ENCODE data around the gene KRTAP3-1.
"Not testable (repeated sequence)": the region's sequence is repeated elsewhere in the genome, so short reads cannot be mapped to it uniquely, and the experiment has no call there.

Gene KRTAP3-1

GRCh38 chr17:41015454-41015853 lies 6.5 kb upstream of the KRTAP3-1 start:
- no peak for DNase-seq (ENCODE audit: low read depth)

GRCh38 chr17:41013606-41014005 lies 4.7 kb upstream of the KRTAP3-1 start:
- DNase-seq (ENCODE audit: low read depth) = no peak

- DNase-seq (ENCODE audit: low read depth) = no peak
Observed at GRCh38 chr17:41013181-41013580, 4.3 kb upstream of the KRTAP3-1 start.

- DNase-seq (ENCODE audit: low read depth) = no peak
Observed at GRCh38 chr17:41012326-41013120, 3.6 kb upstream of the KRTAP3-1 start.

GRCh38 chr17:41010441-41010840 lies 1.5 kb upstream of the KRTAP3-1 start:
- no peak for DNase-seq (ENCODE audit: low read depth)

- DNase-seq (ENCODE audit: low read depth) = no peak
Observed at GRCh38 chr17:41009936-41010335, 1.0 kb upstream of the KRTAP3-1 start.

GRCh38 chr17:41009301-41009760 lies 403 bp upstream of the KRTAP3-1 start:
- no peak for DNase-seq (ENCODE audit: low read depth)

GRCh38 chr17:41004397-41004796 lies 4.5 kb downstream of the KRTAP3-1 start:
- no peak for DNase-seq (ENCODE audit: low read depth)

- no peak for DNase-seq (ENCODE audit: low read depth)
Observed at GRCh38 chr17:41003926-41004325, 5.0 kb downstream of the KRTAP3-1 start.

- no peak for DNase-seq (ENCODE audit: low read depth)
Observed at GRCh38 chr17:41002814-41003213, 6.1 kb downstream of the KRTAP3-1 start.

- DNase-seq (ENCODE audit: low read depth) = no peak
Observed at GRCh38 chr17:41001795-41002194, 7.1 kb downstream of the KRTAP3-1 start.

- DNase-seq (ENCODE audit: low read depth) = not testable (repeated sequence)
Observed at GRCh38 chr17:40999563-40999962, 9.4 kb downstream of the KRTAP3-1 start, which contains the start of gene KRTAP3-2. TSS of gene KRTAP3-2 (minus strand) at chr17:40999906. CDS start at chr17:40999853, 53 bp downstream.

GRCh38 chr17:40997361-40997760 lies 11.6 kb downstream of the KRTAP3-1 start:
- DNase-seq (ENCODE audit: low read depth) = no peak

GRCh38 chr17:40996829-40997228 lies 12.1 kb downstream of the KRTAP3-1 start:
- DNase-seq (ENCODE audit: low read depth) = no peak

- no peak for DNase-seq (ENCODE audit: low read depth)
Observed at GRCh38 chr17:40995116-40995515, 13.8 kb downstream of the KRTAP3-1 start.

- DNase-seq (ENCODE audit: low read depth) = no peak
Observed at GRCh38 chr17:40993839-40994238, 15.1 kb downstream of the KRTAP3-1 start, which contains the start of gene KRTAP3-3. TSS of gene KRTAP3-3 (minus strand) at chr17:40994164. CDS start at chr17:40994097, 67 bp downstream.

GRCh38 chr17:40993084-40993483 lies 15.8 kb downstream of the KRTAP3-1 start:
- DNase-seq (ENCODE audit: low read depth) = no peak

GRCh38 chr17:40992666-40993065 lies 16.3 kb downstream of the KRTAP3-1 start:
- DNase-seq (ENCODE audit: low read depth) = no peak

- no peak for DNase-seq (ENCODE audit: low read depth)
Observed at GRCh38 chr17:40986920-40987319, 22.0 kb downstream of the KRTAP3-1 start.

GRCh38 chr17:40984226-40984625 lies 24.7 kb downstream of the KRTAP3-1 start, which contains the start of gene KRT40:
TSS of gene KRT40 (minus strand) at chr17:40984326. CDS start at chr17:40984273, 53 bp downstream.
- no peak for DNase-seq (ENCODE audit: low read depth)

- DNase-seq (ENCODE audit: low read depth) = no peak
Observed at GRCh38 chr17:40981115-40981514, 27.8 kb downstream of the KRTAP3-1 start.

- no peak for DNase-seq (ENCODE audit: low read depth)
Observed at GRCh38 chr17:40980596-40980995, 28.3 kb downstream of the KRTAP3-1 start.

GRCh38 chr17:40980117-40980516 lies 28.8 kb downstream of the KRTAP3-1 start:
- no peak for DNase-seq (ENCODE audit: low read depth)
